Tibial nerve (tissue), 4 donors: Measurements from ENCODE around the gene CREBRF. TPM values are rescaled to one million over a fixed set of nuclear protein-coding genes. Genes with fewer than 3 reads are reported as not detected.

Experiments used
- DNase-seq, 2 donors: peaks; one replicate each; pipeline ENCODE4 v3.0.0-alpha.2; 2019; ENCODE audit warnings: low spot score in 2 of 2
- H3K27ac ChIP-seq, 4 donors: fragments of 200-600 bp; sonication (generic) in 3 of 4; one replicate each; pipeline ENCODE4 v1.5.1; 2017 to 2019; ENCODE audit warnings: mild to moderate bottlenecking in 1 of 4
- H3K27me3 ChIP-seq, 2 donors: fragments of 200-600 bp; sonication (generic) in 1 of 2; one replicate each; pipeline versions ENCODE4 v1.5.1 to v1.6.0; 2017 to 2019
- H3K36me3 ChIP-seq, 3 donors: fragments of 200-600 bp; sonication (generic); one replicate each; pipeline ENCODE4 v1.5.1; 2018 to 2019
- H3K4me1 ChIP-seq, 4 donors: fragments of 200-600 bp; sonication (generic) in 3 of 4; one replicate each; pipeline ENCODE4 v1.5.1; 2017 to 2019
- H3K4me3 ChIP-seq, 4 donors: fragments of 200-600 bp; sonication (generic) in 3 of 4; one replicate each; pipeline ENCODE4 v1.5.1; 2017 to 2019; ENCODE audit warnings: mild to moderate bottlenecking in 1 of 4, moderate library complexity in 1 of 4
- H3K9me3 ChIP-seq, 4 donors: fragments of 200-600 bp; sonication (generic) in 3 of 4; one replicate each; pipeline ENCODE4 v1.5.1; 2017 to 2019
- CTCF ChIP-seq, 5 experiments: fragments of 200-600 bp in 3 of 5; fragments of 450-650 bp in 2 of 5; sonication (generic) in 3 of 5; IDR thresholded peaks; one replicate each; pipeline ENCODE4 v1.5.1; 2016 to 2019; ENCODE audit warnings: antibody characterized with exemption in 5 of 5, mild to moderate bottlenecking in 3 of 5, moderate library complexity in 2 of 5
- EP300 ChIP-seq, 2 donors: sonication (generic); formaldehyde crosslinking; IDR thresholded peaks; one replicate each; pipeline ENCODE4 v1.6.1; 2017; ENCODE audit warnings: antibody characterized with exemption in 2 of 2, mild to moderate bottlenecking in 1 of 2
- POLR2A ChIP-seq, 2 donors: fragments of 450-650 bp; IDR thresholded peaks; one replicate each; pipeline ENCODE4 v1.6.1; 2017; ENCODE audit warnings: antibody characterized with exemption in 2 of 2, mild to moderate bottlenecking in 2 of 2, moderate library complexity in 2 of 2
- WGBS, 2 donors: methylation state at CpG; one replicate each; pipeline ENCODE4 v1.1.5; 2018; 5-methylcytosine and 5-hydroxymethylcytosine counted together
- total RNA-seq, 4 donors: library from RNA; depleted of rRNA; stranded (reverse); fragments of >200 nt; gene quantifications; one replicate each; pipeline ENCODE4 v1.1.0, GENCODE V29; 2016

The CREBRF gene
- total RNA-seq, 4 donors from 2014 or later: 31.2 to 46.3 (median 40.5) TPM

GRCh38 chr5:173140769-173141168 is 84.6 kb downstream of the CREBRF start:
- peak overlapping the region in 1 of 4 donors; percentile 42 for H3K27ac ChIP-seq
- peaks cover 0 to 15% (median 0%) of the 10 kb centered on the region in 4 donors for H3K4me1 ChIP-seq
- 74 to 80% methylated on average over 4 of the region's 4 CpGs for WGBS, 2 donors
- no peaks in the 10 kb centered on the region for H3K9me3 ChIP-seq
- TF ChIP-seq POLR2A (IDR thresholded peaks at IDR 0.05) (no peak), CTCF (IDR thresholded peaks at IDR 0.05) (no peak), EP300 (IDR thresholded peaks at IDR 0.05) (no peak)
- H3K36me3 ChIP-seq: peaks cover 0 to 25% (median 0%) of the 10 kb centered on the region in 3 donors
- H3K4me3 ChIP-seq: no peak overlapping the region
- no peak for DNase-seq
- no peaks in the 10 kb centered on the region for H3K27me3 ChIP-seq

- no peak for TF ChIP-seq EP300 (IDR thresholded peaks at IDR 0.05)
- DNase-seq: no peak
- 89 to 93% methylated on average over 8 of the region's 8 CpGs for WGBS, 2 donors
- Histone ChIP-seq H3K4me3 (no peak overlapping the region), H3K27ac (no peak overlapping the region), H3K4me1 (peaks cover 0 to 15% (median 0%) of the 10 kb centered on the region in 4 donors), H3K27me3 (no peaks in the 10 kb centered on the region), H3K9me3 (no peaks in the 10 kb centered on the region), H3K36me3 (peaks cover 0 to 32% (median 0%) of the 10 kb centered on the region in 3 donors)
Observed at GRCh38 chr5:173143567-173143966, 87.4 kb downstream of the CREBRF start.

- peaks cover 0 to 32% (median 0%) of the 10 kb centered on the region in 3 donors for H3K36me3 ChIP-seq
- WGBS, 2 donors: 2% methylated on average over 48 of the region's 48 CpGs
- H3K4me1 ChIP-seq: peaks cover 0 to 15% (median 0%) of the 10 kb centered on the region in 4 donors
- no peaks in the 10 kb centered on the region for H3K27me3 ChIP-seq
- DNase-seq: peak; percentile 85 to 94
- H3K27ac ChIP-seq: peak within 1 kb of the TSS; percentile 21 to 88 (median 80)
- H3K4me3 ChIP-seq: peak within 1 kb of the TSS; percentile 42 to 89 (median 86)
- H3K9me3 ChIP-seq: no peaks in the 10 kb centered on the region
- TF ChIP-seq POLR2A (IDR thresholded peaks at IDR 0.05) (peak in 1 of 2 donors; percentile 17), EP300 (IDR thresholded peaks at IDR 0.05) (peak; percentile 74 to 93), CTCF (IDR thresholded peaks at IDR 0.05) (peak; percentile 90 to 94 (median 92))
Observed at GRCh38 chr5:173144200-173145176, 88.3 kb downstream of the CREBRF start, which contains the start of gene BNIP1. Gene BNIP1, plus strand, starts transcription at chr5:173144531. Its CDS starts 15 bp downstream, at chr5:173144546.

DNA sequence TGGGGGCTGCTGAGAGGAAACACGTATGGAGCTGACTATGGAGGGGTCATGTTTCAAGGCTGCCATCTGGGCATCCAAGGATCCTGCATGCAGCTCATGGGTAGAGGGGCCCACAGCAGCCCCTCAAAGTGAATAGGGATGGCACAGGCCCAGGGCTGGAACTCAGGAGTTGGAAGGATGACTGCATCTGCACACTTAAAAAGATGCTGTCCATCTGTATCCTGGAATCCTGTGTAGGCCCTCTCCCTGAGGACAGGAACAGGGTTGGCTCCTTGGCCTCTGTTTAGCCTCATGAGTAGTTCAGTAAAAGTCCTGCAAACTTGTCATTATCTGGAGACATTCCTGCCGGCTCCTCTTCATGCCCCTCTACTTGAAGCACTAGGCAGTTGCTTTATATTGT is 92.2 kb downstream of the CREBRF start:
- Histone ChIP-seq H3K27ac (no peak overlapping the region), H3K4me3 (no peak overlapping the region), H3K27me3 (no peaks in the 10 kb centered on the region), H3K36me3 (peaks cover 0 to 64% (median 0%) of the 10 kb centered on the region in 3 donors), H3K9me3 (no peaks in the 10 kb centered on the region), H3K4me1 (peaks cover 0 to 15% (median 0%) of the 10 kb centered on the region in 4 donors)
- WGBS, 2 donors: 57 to 75% methylated on average over 2 of the region's 2 CpGs
- no peak for DNase-seq
- TF ChIP-seq EP300 (IDR thresholded peaks at IDR 0.05): no peak
- TF ChIP-seq CTCF (IDR thresholded peaks at IDR 0.05): no peak
- TF ChIP-seq POLR2A (IDR thresholded peaks at IDR 0.05): no peak

DNA sequence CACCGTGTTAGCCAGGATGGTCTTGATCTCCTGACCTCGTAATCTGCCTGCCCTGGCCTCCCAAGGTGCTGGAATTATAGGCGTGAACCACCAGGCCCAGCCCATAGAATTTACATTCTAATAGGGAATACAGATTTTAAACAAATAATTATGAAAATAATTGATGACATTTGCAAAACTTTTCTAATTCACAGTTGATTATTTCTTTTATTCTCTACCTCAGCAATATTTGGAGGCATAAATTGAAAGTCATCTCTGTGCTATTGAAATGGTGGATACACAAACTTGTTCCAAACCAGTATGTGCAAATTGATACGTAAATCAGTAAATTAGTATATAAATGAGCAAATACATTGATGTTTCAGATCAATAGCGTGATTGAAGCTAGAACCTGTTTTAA is 96.4 kb downstream of the CREBRF start:
- WGBS, 2 donors: 93 to 96% methylated on average over 5 of the region's 5 CpGs
- Histone ChIP-seq H3K27ac (no peak overlapping the region), H3K4me3 (no peak overlapping the region), H3K36me3 (peaks cover 0 to 97% (median 5%) of the 10 kb centered on the region in 3 donors), H3K9me3 (no peaks in the 10 kb centered on the region), H3K4me1 (no peaks in the 10 kb centered on the region), H3K27me3 (no peaks in the 10 kb centered on the region)
- TF ChIP-seq CTCF (IDR thresholded peaks at IDR 0.05) (no peak), EP300 (IDR thresholded peaks at IDR 0.05) (no peak), POLR2A (IDR thresholded peaks at IDR 0.05) (no peak)
- DNase-seq: no peak
